Skeletal muscle cell (primary cell): Measurements from ENCODE around the gene NR2C2.

Experiments used
- DNase-seq: peaks from one replicate; pipeline ENCODE4 v3.0.0-alpha.2; 2010; ENCODE audit warnings: low read depth
- H3K4me3 ChIP-seq: 2 replicates; pipeline ENCODE4 v1.5.1; 2011; ENCODE audit warnings: low read depth, mild to moderate bottlenecking, control low read depth, low read length, moderate library complexity

Gene NR2C2

GRCh38 chr3:15010664-15011063 lies 63.3 kb downstream of the NR2C2 start:
- no peak overlapping the region for H3K4me3 ChIP-seq
- no peak for DNase-seq

- no peak for DNase-seq
- no peak overlapping the region for H3K4me3 ChIP-seq
Measured at GRCh38 chr3:15011174-15011573, 63.8 kb downstream of the NR2C2 start.

DNA sequence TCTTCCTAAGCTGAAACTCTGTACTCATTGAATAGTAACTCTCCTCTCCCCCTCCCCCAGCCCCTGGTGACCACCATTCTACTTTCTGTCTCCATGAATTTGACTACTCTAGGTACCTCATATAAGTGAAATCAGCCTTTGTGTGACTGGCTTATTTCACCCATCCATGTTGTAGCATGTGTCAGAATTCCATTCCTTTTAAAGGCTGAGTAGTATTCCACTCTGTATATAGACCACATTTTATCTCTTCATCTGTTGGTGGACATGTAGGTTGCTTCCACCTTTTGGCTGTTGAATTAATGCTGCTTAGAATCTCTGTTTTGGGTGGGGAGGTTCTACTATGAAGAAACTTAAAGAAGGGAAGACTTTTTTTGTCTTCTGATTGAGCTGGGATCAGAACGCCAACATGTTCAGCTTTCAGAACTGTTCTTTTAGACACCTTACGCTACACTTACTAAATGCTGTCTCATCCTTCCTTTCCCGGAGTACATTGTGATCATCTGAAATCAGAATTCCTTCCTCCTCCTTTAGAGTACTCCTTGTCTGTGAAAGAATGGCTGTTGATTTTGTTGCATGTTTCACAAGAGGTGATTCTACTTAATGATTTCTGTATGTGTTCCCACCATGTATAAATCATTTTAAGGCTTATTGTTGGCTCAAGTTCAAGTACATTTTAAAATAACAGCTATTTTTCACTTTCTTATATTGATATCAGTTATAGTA lies 67.4 kb downstream of the NR2C2 start:
- peak; percentile 25 for DNase-seq
- H3K4me3 ChIP-seq = no peak overlapping the region

DNA sequence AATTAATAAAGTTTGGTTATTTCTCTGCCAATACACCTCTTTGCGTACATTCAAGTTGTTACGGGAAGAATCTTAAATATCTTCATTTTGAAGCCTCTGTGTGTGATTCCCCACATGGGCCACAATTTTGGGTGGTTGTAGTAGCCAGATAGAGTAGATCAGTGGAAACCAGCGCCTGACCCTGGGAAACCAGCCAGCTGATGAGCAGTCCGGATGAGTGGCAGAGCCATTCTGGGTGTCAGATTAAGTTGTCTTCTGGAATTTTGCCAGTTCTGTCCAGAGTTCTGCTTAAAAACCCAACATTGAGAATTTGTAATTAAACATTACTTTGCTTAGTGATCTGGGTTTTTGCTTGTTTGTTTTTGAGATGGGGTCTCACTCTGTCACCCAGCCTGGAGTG lies 68.1 kb downstream of the NR2C2 start:
- H3K4me3 ChIP-seq = no peak overlapping the region
- DNase-seq = no peak

- no peak for DNase-seq
- no peak overlapping the region for H3K4me3 ChIP-seq
Measured at GRCh38 chr3:15017191-15017590, 69.8 kb downstream of the NR2C2 start.

DNA sequence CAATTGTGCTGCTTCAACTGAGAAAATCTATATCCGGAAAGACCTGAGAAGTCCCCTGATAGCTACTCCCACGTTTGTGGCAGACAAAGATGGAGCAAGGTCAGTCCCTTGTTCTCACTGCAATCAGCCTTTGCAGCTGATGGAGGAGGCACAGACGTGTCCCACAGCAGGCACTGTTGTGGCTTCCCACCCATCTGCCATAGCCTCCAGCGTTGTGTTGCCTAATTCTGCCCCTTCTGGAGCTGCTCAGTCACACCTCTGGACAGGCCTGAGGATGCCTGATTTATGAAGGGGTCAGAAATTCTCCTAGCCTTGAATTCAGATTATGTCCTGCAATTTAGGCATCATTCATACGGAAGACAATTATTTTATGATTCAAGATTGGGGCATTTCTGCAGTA lies 75.9 kb downstream of the NR2C2 start:
- no peak overlapping the region for H3K4me3 ChIP-seq
- no peak for DNase-seq

DNA sequence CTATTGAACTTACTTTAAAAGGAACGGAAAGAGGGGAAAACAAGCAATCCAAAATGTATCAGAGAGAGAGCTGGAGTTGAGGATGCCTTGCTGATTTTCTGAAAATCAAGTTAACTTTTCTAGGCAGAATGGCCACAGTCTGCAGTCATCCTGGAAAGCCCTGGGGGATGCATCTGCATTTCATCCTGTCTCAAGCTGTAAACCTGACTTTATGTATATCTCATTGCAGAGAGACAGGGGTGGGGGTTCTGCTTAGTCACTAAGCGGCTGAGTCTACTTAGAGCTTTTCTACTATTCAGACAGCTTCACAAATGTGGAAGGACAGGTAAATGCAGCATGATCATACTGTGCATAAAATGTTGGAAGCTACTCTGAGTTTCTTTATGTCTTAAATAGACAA lies 76.3 kb downstream of the NR2C2 start:
- DNase-seq = no peak
- no peak overlapping the region for H3K4me3 ChIP-seq

- H3K4me3 ChIP-seq = no peak overlapping the region
- no peak for DNase-seq
Measured at GRCh38 chr3:15029625-15030024, 82.2 kb downstream of the NR2C2 start.

- H3K4me3 ChIP-seq = no peak overlapping the region
- no peak for DNase-seq
Measured at GRCh38 chr3:15032650-15033049, 85.3 kb downstream of the NR2C2 start.

DNA sequence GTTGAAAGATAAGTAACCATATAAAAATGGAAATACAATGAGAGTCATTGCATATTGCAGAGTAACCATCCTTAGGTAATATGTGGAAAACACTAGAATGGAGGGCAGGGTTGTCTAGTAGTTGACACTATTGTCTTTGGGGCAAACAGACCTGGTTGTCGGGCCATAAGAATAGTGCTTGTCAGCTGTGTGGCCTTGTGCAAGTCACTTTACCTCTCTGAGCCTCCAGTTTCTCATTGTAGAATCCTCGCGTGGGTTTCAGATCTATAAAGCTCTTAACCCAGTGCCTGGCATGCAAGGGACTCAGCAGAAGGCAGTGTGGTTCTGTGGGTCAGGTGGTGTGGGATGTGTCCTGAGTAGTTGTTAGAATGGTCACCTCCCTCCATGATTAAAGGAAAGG lies 85.7 kb downstream of the NR2C2 start:
- H3K4me3 ChIP-seq = no peak overlapping the region
- DNase-seq = no peak

GRCh38 chr3:15038306-15038705 lies 90.9 kb downstream of the NR2C2 start:
- DNase-seq = no peak
- H3K4me3 ChIP-seq = no peak overlapping the region

DNA sequence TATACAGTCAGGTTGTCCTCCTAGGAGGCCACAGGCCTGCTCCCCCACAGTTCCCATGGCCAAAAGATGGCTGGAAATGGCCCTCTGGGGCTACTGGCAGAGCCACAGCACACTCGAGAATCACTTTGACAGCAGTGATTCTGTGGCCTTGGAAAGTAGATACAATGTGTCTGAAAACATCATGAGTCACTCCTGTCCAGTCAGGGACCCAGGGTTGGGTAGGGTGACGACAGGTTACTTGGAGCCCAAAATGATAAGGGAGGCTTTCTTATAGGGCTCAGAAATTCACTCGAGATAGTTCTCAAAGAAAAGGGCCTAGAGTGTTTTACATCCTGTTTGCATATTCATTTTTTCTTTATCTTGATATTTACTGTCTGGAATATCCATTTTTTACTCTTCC lies 93.5 kb downstream of the NR2C2 start:
- DNase-seq = no peak
- no peak overlapping the region for H3K4me3 ChIP-seq

- H3K4me3 ChIP-seq = no peak overlapping the region
- no peak for DNase-seq
Measured at GRCh38 chr3:15041950-15042349, 94.6 kb downstream of the NR2C2 start.

- no peak overlapping the region for H3K4me3 ChIP-seq
- no peak for DNase-seq
Measured at GRCh38 chr3:15042936-15043335, 95.6 kb downstream of the NR2C2 start.

DNA sequence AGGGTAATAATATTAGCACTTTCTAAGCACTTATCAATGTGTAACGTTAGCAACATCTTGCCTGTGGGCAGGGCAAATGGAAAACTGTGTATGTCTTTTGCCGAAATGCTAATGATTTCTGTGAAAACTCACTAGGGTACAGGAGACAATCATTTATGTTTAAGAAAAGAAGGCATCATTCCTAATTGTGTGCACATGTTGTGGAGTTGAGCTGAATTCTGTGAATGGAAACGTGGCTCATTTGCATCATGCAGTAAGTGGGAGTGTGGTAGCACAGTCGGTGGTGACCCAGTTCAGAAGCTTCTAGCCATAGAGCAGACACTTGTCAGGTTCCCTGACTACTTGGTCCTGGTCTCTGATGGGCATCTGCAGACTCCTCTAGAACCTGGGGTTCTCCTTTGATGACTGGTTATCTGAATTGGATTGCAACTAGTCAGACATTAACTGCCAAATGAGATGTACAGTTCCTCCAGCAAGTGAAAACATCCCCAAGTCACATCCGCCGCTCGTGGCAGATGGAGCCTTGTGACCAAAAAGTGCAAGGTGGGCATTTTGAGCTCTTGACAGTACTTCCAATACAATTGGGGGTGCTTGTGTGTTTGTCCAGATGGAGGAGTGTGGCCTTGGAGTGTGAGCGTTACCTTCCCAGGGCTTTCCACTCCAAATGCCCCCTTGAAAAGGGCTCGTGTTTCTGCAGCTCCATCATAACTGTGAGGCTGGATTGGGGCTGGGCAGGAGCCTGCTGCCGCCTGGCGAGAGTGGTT lies 96.2 kb downstream of the NR2C2 start:
- no peak for DNase-seq
- H3K4me3 ChIP-seq = no peak overlapping the region

DNA sequence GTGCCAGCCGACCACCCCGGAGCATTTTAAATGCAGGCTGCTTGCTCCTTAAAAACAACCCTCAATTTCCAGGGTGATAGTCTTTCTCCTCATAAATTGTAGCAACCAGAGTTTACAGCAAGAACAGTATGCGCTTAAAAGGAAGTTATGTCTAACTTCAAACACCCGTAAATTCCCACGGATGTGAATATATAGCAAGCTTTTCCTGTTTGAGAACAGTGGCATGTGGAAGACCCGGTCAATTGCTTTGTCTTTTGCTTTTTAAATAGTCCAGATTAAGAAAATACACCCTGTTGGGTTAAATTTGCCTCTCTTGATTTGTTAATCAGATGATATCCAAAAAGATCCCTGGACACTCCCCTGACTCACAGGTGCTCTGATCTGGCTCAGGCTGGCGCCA lies 96.9 kb downstream of the NR2C2 start:
- DNase-seq = no peak
- H3K4me3 ChIP-seq = no peak overlapping the region

DNA sequence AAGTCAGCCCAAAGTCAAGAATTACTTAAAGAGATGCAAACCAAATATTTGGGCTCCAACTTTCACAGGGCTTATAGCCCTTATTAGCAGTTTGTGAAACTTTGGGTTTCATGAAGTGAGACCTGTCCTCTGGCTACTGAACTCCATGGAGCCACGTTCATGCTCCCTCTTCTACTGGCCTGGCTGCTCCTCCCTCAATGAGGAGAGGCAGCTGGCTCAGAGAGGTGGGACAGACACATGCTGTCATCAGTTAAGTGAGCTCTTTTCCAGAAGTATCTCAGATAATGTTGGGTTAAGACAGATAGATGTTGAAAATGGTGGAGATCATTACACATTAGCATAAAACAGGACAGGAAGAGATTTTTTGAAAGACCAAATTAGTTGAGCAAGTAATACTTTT lies 98.3 kb downstream of the NR2C2 start:
- no peak overlapping the region for H3K4me3 ChIP-seq
- no peak for DNase-seq

DNA sequence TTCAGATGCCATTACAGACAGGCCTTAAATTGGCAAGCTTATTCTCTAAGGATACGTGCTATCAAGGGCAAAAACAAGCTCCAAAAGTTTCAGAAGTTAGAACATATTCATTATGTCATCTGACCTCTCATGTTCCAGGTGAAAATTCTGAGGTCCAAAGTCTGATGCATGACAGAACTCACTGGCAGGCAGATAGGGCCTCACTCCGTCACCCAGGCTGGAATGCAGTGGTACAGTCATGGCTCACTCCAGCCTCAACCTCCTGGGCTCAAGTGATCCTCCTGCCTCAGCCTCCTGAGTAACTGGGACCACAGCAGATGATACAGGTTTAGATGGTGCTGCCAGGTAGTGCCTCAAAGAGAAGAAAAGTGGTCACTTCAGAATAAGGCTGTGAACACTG lies 102.2 kb downstream of the NR2C2 start:
- H3K4me3 ChIP-seq = no peak overlapping the region
- DNase-seq = no peak

DNA sequence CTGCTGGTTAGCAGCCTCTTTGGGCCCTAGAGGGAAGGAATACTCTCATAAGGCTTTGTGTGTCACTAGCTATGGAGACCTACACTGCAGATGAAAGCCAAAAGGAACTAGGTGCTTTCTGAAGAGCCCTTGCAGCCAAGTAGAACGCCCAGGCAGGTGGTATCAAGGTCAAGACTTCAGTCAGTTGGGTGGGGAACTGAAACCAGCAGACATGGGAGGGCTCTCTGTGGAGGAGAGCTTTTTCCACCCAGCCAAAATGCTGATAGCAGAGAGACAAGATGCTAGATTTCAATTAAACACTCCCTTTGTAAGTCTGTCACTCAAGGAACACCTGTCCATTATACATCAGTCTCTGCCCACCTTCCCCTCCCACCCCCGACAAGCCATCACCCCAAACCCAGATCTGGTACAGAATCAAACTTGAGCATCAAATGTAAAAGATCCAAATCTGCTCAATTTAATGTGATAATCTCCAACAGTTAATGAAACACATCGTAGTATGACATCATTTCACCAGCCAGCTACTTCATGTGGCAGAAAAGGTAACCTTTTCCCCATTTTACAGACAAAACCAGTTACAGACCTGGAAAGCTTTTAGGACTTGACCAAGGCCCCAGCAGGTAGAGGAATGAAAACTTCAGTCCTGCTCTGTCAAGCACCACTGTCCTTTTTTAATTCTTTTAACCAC lies 103.2 kb downstream of the NR2C2 start:
- H3K4me3 ChIP-seq = no peak overlapping the region
- no peak for DNase-seq

DNA sequence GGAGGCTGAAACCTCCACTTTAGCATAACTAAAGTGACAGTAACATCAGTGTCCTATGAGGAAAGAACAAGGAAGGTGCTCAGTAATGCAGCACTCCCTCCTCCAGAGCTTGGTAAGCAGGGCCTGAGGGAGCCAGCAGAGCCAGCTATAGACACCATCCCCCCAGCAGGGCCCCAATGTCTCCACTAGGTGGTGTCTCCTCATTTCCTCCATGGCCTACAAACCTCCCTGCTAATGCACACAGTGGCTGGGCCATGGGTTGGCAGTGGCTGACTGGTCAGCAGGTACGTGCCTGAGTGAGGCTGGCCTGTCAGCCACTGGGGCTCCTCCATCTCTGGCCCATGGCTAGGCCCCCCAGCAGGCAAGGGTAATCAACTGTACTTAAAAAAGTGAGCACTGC lies 104.1 kb downstream of the NR2C2 start:
- H3K4me3 ChIP-seq = no peak overlapping the region
- DNase-seq = no peak
